Measurements from ENCODE around the gene DEK. TPM values are rescaled to one million over a fixed set of nuclear protein-coding genes. Genes with fewer than 3 reads are reported as not detected.

DEK gene
- total and polyA plus RNA-seq, 8 donors: 13.8 to 34.1 (median 26.0) TPM

DNA sequence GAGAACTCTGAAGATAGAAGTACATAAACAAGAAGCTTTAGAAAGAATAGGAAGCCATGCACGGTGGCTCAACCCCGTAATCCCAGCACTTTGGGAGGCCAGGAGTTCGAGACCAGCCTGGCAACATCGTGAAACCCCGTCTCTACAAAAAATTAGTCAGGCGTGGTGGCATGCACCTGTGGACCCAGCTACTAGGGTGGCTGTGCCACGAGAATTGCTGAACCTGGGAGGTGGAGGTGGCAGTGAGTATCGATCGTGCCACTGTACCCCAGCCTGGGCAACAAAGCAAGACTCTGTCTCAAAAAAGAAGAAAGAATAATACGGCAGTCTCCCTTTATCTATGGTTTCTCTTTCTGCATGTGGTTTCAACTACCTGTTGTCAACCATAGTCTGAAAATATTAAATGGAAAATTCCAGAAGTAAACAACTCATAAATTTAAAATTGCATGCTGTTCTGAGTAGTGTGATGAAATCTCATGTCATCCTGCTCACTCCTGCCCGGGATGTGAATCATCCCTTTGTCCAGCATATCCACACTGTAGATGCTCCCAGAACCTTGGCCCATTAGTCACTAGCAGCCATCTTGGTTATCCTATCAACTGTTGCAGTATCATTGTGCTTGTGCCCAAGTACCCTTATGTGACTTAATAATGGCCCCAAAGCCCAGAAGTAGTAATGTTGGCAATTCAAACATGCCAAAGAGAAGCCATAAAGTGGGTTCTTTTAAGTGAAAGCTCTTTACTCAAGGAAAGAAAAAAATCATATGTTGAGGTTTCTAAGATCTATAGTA, 22.1 kb downstream of the DEK start:
- DNase-seq: no peak
- H3K9me3 ChIP-seq: no peaks in the 10 kb centered on the region
- no peaks in the 10 kb centered on the region for H3K4me1 ChIP-seq
- intact Hi-C loops (cut with DNase I): no loop called here
- H3K36me3 ChIP-seq: peaks cover 0 to 37% (median 5%) of the 10 kb centered on the region in 3 donors
- no peaks in the 10 kb centered on the region for H3K27me3 ChIP-seq
- 94 to 97% methylated on average over 11 of the region's 11 CpGs for WGBS, 2 donors
- TF ChIP-seq CTCF (IDR thresholded peaks at IDR 0.05): no peak
- FAIRE-seq: no peak
- H3K27ac ChIP-seq: no peak overlapping the region
- no peak overlapping the region for H3K4me3 ChIP-seq
- ATAC-seq: no peak

DNA sequence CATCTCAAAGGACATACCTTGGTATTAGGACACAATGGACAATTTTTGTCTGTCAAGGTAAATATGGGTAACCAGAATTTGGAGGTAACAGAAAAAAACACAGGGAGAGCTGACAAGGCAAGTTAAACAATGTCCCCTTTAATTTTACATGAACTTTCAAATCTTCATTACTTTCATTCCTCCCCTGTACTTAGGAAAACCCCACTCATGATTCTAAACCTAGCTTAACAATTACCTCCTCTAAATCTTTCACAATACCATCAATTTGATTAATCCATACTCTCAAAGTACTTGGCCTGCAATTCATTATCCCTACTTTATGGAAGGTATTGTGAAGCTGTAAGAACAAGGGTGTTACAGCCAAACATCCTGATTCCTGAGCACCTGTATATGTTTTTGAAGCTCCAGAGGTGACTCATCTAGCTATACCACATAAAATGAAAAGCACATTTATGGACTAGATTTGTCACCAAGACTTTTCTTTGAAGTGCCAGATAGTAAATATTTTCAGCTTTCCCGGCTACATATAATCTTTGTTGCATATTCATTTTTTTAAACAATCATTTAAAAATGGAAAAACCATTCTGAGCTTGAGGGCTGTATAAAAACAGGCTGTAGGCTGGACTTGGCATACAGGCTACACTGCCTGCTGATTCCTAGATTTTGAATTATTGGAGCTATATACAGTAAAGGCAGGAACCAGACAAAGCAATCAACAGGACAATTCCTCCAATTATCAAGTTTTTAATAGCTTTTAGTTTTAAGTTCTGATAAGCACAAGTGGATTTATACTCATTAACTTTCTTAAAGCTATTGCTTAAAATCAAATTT, 22.9 kb downstream of the DEK start:
- ATAC-seq (no peak), DNase-seq (no peak), FAIRE-seq (no peak)
- peaks cover 0 to 40% (median 5%) of the 10 kb centered on the region in 3 donors for H3K36me3 ChIP-seq
- no peak overlapping the region for H3K27ac ChIP-seq
- H3K9me3 ChIP-seq: no peaks in the 10 kb centered on the region
- WGBS, 2 donors: 77% methylated on average over 1 of the region's 1 CpG
- no peak for TF ChIP-seq CTCF (IDR thresholded peaks at IDR 0.05)
- intact Hi-C loops (cut with DNase I): no loop called here
- no peak overlapping the region for H3K4me3 ChIP-seq
- no peaks in the 10 kb centered on the region for H3K4me1 ChIP-seq
- no peaks in the 10 kb centered on the region for H3K27me3 ChIP-seq

DNA sequence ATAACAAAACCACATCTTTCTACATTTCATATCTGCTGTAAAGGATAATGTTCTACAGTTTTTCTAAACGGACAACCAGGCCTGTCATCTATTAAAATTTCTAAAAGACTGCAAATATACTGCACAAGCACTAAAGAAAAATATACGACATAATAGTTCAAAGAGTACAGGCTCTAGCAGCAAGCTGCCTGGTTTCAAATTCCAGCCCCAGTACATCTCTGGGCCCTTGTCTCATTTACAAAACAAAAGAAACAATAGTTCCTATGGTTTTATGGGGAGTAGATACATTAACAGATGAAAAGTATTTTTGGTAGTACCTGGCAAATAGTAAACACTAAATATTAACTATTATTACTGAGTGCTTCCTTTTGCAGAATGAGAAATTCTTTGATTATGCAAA, 24.1 kb downstream of the DEK start:
- Histone ChIP-seq H3K27me3 (no peaks in the 10 kb centered on the region), H3K4me1 (no peaks in the 10 kb centered on the region), H3K36me3 (peaks cover 0 to 40% (median 5%) of the 10 kb centered on the region in 3 donors), H3K9me3 (no peaks in the 10 kb centered on the region), H3K27ac (no peak overlapping the region), H3K4me3 (no peak overlapping the region)
- WGBS, 2 donors: 77 to 84% methylated on average over 2 of the region's 2 CpGs
- ATAC-seq: no peak
- TF ChIP-seq CTCF (IDR thresholded peaks at IDR 0.05): no peak
- DNase-seq: no peak
- intact Hi-C loops (cut with DNase I): no loop called here
- no peak for FAIRE-seq

- H3K36me3 ChIP-seq: peaks cover 0 to 31% (median 0%) of the 10 kb centered on the region in 3 donors
- WGBS, 2 donors: 97 to 98% methylated on average over 1 of the region's 1 CpG
- H3K9me3 ChIP-seq: no peaks in the 10 kb centered on the region
- FAIRE-seq: no peak
- H3K4me1 ChIP-seq: no peaks in the 10 kb centered on the region
- H3K27me3 ChIP-seq: no peaks in the 10 kb centered on the region
- intact Hi-C loops (cut with DNase I): no loop called here
- H3K27ac ChIP-seq: no peak overlapping the region
- no peak for DNase-seq
- TF ChIP-seq CTCF (IDR thresholded peaks at IDR 0.05): no peak
- H3K4me3 ChIP-seq: no peak overlapping the region
- no peak for ATAC-seq
Measured at GRCh38 chr6:18237167-18237566, 27.2 kb downstream of the DEK start.

Data from pancreas (tissue), 10 donors.